GM18867 (cell line): Measurements from ENCODE around the gene CCDC102A.
"Not testable (repeated sequence)": the region's sequence is repeated elsewhere in the genome, so short reads cannot be mapped to it uniquely, and the experiment has no call there.

Experiments
- ATAC-seq: cut with Tn5 transposase; IDR thresholded peaks from one replicate; pipeline ENCODE4 v1.9.1; 2021; ENCODE audit warnings: mild to moderate bottlenecking, moderate library complexity; ENCODE audit not compliant: unreplicated experiment

CCDC102A gene

GRCh38 chr16:57566436-57566835 is 30.1 kb upstream of the CCDC102A start:
- ATAC-seq = no peak

- ATAC-seq = no peak
Observed at GRCh38 chr16:57565461-57565860, 29.1 kb upstream of the CCDC102A start.

GRCh38 chr16:57564571-57565270 is 28.4 kb upstream of the CCDC102A start:
- no peak for ATAC-seq

GRCh38 chr16:57563761-57564160 is 27.4 kb upstream of the CCDC102A start:
- ATAC-seq = no peak

GRCh38 chr16:57563487-57563750 is 27.0 kb upstream of the CCDC102A start:
- no peak for ATAC-seq

- ATAC-seq = no peak
Observed at GRCh38 chr16:57562669-57563486, 26.5 kb upstream of the CCDC102A start.

GRCh38 chr16:57562066-57562465 is 25.7 kb upstream of the CCDC102A start:
- ATAC-seq = no peak

- ATAC-seq = no peak
Observed at GRCh38 chr16:57559072-57559790, 22.9 kb upstream of the CCDC102A start.

GRCh38 chr16:57556941-57557541 is 20.7 kb upstream of the CCDC102A start:
- no peak for ATAC-seq

GRCh38 chr16:57555831-57556230 is 19.5 kb upstream of the CCDC102A start:
- ATAC-seq = no peak

GRCh38 chr16:57551057-57551456 is 14.7 kb upstream of the CCDC102A start:
- no peak for ATAC-seq

- no peak for ATAC-seq
Observed at GRCh38 chr16:57549730-57550129, 13.4 kb upstream of the CCDC102A start.

GRCh38 chr16:57548408-57548807 is 12.0 kb upstream of the CCDC102A start:
- ATAC-seq = no peak

- ATAC-seq = not testable (repeated sequence)
Observed at GRCh38 chr16:57547524-57547923, 11.2 kb upstream of the CCDC102A start.

- ATAC-seq = peak; percentile 70
Observed at GRCh38 chr16:57544124-57544653, 7.8 kb upstream of the CCDC102A start.

- no peak for ATAC-seq
Observed at GRCh38 chr16:57541754-57542435, 5.5 kb upstream of the CCDC102A start.

GRCh38 chr16:57540906-57541753 is 4.8 kb upstream of the CCDC102A start:
- no peak for ATAC-seq

GRCh38 chr16:57540387-57540786 is 4.0 kb upstream of the CCDC102A start:
- ATAC-seq = no peak

GRCh38 chr16:57539072-57539796 is 2.9 kb upstream of the CCDC102A start:
- ATAC-seq = peak; percentile 41
